Measurements from ENCODE around the gene CHST4. TPM values are rescaled to one million over a fixed set of nuclear protein-coding genes. Genes with fewer than 3 reads are reported as not detected.
"Not testable (repeated sequence)": the region's sequence is repeated elsewhere in the genome, so short reads cannot be mapped to it uniquely, and the experiment has no call there.

Gene CHST4
- 0.17 TPM in 1 of 2 replicates, not detected in the other for total RNA-seq (2014; rRNA removed)
- not detected for polyA plus RNA-seq (2012)

DNA sequence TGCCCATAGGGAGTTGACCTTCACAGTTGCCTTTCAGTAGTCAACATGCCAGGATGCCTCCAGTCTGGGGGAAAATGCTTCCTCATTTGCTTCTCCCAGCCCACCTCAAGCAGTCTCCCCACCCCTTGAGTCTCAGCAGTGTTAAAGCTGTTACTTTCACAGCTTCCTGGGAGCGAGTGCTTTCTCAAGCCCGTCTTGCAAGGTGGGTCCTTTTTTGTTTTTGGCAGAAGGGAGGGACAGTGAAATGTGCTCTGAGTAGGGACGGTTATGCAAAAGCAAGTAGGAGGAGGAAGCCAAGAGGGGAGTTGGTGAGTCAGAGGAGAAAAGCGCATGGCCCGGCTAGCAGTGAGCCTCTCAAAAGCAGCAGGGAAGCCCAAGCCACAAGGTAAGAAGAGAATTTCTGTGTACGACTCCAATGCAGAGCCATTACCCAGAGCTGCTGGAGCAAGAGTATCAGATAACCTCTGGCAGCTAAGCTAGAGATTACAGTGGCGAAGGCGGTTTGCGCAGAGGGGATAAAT lies at the start of gene CHST4:
TSS of gene CHST4 (plus strand) at position 316 of the 521 bp plus-strand sequence. CDS start 10,252 bp downstream, outside the sequence.
- DNase-seq (ENCODE audit: low read depth), result peak; percentile 56

DNA sequence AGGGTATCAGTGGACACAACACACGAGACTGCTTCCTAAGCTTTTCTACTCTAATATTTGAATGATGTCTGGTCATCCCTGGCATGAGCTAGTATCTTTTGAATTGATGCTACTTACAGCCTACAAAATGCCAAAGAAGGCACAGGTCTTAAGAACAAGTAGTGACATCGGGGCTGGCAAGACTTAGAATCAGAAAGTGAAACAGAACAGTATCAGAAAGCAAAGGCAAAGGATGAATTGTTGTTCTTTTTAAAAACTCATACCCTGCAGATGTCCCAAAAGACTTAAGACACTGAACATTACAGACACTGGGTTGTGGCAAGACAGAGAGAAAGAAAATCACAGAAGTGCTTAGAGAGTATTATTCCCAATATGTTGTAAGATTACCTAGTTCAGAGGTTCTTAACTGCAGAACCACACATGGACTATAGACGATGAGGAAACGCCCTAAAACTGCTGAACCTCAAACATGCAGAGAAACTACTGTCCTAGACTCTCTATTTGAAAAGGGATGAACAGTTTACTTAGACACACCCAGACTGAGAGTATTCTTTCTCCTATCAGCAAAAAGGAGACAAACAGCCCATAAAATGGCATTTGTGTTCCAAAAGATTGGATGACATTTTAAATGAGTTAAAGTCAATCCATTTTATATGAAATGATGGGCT lies 49.6 kb upstream of the CHST4 start:
- DNase-seq (ENCODE audit: low read depth), result no peak

DNA sequence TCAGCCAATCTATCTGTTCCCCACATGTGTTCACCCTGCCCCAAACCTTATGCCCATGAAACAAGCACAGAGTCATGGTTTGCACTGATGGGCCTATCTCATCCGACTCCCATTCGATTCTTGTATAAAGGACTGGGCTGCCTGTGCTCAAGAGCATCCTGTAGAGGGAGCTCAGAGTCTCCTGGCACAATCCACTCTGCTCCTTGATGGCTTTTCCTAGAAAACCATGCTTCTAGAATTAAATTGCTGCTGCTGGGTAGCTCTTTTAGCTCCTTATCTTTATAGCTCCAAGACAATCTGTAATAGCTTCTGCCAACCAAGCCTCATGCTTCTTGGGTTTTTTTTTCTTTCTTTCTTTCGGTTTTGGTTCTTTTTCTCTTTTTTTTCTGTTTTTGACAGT lies 46.8 kb upstream of the CHST4 start:
- DNase-seq (ENCODE audit: low read depth), result peak; percentile 20

DNA sequence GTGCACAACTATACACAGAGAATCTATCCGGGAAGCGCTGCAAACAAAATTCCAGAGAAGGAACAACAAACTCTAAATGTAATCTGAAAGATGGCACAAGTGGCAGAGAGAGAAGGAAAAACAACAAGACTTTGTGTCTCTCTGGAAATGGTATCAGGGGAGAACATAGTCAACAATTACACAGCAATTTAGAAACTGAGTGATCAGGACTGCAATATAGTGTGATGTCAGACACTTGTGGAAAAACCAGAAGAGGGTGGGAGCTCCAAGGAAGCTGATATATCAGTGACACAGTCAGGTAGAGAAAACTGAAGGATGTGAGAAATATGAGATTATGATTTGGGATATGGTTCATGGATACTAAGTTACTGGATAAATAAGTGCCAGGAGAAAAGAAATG lies 45.3 kb upstream of the CHST4 start:
- no peak for DNase-seq (ENCODE audit: low read depth)

GRCh38 chr16:71482569-71482968 lies 43.7 kb upstream of the CHST4 start:
- DNase-seq (ENCODE audit: low read depth), result no peak

DNA sequence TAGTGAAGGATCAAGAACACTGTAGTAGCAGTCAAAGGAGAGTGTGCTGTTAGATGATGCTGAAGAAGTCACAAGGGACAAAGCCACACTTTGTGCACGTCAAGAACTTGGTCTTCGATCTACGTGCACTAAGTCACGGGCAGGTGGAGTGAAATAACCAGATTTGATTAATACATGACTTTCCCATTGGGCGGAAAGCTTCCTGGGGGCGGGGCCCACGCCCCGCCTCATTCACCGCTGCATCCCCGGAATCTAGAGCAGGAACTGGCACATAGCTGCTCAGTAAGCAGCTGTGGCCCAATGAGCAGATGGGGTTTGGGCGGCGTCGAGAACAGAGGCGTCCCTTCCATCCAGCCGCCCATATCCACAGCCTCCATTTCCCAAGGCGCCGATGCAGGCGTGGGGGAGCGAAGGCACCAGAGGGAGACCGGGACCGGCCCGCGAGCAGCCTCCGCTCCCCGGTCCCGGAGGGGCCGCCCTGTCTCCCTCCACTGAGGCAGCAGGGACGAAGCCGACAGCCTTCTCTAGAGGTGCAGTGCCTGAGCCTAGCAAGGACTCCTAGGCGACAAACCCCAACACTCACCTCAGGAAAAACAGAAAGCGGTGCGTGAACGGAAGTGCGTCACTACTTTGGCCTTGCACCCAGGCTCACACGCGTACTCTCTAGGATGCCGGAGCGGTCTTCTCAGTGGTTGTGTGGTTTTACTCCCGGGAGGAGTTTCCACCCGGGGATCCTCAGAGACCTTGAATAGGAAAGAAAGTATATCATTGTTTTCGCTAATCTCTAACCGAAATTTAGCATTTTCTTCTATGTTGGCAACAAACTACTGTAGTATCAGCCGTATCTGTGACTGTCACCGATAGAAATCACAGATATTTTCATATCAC lies 42.0 kb upstream of the CHST4 start:
- peak; percentile 91 for DNase-seq (ENCODE audit: low read depth)

DNA sequence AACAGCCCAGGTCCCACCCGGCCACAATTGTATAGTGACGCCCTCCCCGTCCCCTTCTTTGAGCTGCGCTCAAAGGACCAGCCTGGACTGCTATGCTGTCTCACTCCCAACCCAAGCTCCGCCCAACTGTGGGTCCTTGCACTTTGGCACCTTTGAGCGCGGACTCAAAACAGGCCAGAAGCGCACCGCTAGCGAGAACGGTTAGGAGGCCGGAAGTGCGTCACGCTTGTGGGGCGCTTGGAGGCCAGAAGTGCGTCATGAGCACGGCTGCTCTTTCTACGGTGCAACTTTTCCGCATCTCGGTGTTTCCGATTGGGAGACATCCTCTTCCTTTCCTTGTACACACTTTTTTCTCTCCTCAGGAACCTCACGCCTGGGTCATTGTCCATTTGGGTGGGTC lies 37.1 kb upstream of the CHST4 start, which contains the start of gene ZNF19:
TSS of gene ZNF19 (minus strand) at position 203 of the 400 bp plus-strand sequence. CDS start 7,210 bp downstream, outside the sequence.
- DNase-seq (ENCODE audit: low read depth), result no peak

GRCh38 chr16:71490361-71490760 lies 35.9 kb upstream of the CHST4 start:
- DNase-seq (ENCODE audit: low read depth), result no peak

GRCh38 chr16:71491054-71491453 lies 35.2 kb upstream of the CHST4 start:
- DNase-seq (ENCODE audit: low read depth), result no peak

DNA sequence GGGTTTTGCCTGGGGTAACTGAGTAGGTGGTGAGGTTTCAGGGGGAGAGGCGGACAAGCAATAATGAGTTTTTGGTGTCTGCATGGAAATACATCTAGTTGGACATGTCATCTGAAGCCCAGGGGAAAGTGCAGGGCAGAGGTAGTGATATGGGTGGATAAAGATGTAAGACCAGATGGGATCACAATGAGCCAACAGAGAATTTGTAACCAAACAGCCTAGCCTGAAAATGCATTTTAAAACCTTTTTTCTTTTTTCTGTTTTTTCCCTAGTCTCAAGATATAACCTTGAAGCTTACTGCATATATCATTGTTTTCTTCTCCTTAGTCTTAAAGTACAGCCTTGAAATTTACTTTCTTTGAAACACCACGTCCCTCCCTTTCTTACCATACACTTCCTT lies 33.4 kb upstream of the CHST4 start:
- DNase-seq (ENCODE audit: low read depth), result no peak

DNA sequence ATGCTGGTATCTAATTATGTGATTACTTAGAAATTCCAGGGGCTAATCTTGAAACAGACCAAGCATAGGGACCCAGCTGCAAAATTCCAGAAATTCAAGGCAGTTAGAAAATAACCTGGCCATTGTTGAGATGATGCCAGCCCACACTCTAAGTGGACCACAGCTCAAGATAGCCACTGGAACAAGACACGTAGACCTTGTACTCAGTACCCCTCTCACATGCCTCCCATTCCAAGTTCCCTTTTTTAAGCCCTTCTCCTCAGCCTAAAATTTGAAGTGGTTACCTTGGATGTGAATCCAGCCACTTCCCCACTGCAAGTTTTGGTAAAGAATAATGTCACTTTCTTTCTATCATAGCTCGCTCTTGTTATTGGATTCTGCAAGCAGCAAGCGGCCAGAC lies 33.0 kb upstream of the CHST4 start:
- DNase-seq (ENCODE audit: low read depth), result no peak

GRCh38 chr16:71498031-71498430 lies 28.2 kb upstream of the CHST4 start:
- no peak for DNase-seq (ENCODE audit: low read depth)

GRCh38 chr16:71499775-71500364 lies 26.4 kb upstream of the CHST4 start:
- peak; percentile 49 for DNase-seq (ENCODE audit: low read depth)

DNA sequence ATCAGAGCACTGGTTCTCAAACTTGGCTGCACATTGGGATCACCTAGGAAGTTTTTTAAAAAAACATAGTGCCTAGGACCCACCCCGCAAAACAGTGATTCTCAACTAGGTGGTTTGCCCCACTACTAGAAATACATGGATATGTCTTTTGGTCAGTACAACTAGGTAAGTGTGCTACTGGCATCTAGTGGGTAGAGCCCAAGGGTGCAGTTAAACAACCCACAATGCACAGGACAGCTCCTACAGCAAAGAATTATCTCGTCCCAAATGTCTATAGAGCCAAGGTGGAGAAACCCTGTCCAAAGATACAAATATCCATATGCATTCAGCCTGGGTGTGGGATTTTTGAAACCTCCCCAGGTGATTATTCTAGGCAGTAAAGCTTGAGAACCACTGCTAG lies 25.3 kb upstream of the CHST4 start:
- no peak for DNase-seq (ENCODE audit: low read depth)

DNA sequence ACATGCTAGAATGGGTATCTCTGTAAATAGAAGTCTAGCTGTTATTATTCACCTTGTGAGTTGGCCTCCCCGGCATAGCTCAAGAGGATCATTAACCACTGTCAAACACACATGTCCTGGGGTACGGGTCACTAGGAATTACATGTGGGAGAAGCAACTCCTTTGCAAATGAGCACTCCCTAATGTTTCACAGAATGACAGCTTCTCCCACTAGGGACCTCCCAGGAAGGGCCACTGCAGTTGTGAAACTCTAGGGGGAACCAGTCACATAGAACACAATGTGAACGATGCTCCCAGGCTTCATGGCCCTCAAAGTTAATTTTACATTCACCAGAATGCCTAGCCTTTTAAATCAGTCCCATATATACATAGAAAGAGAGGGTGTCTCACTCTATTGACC lies 24.7 kb upstream of the CHST4 start:
- DNase-seq (ENCODE audit: low read depth), result no peak

GRCh38 chr16:71504051-71504450 lies 22.2 kb upstream of the CHST4 start:
- DNase-seq (ENCODE audit: low read depth), result not testable (repeated sequence)

DNA sequence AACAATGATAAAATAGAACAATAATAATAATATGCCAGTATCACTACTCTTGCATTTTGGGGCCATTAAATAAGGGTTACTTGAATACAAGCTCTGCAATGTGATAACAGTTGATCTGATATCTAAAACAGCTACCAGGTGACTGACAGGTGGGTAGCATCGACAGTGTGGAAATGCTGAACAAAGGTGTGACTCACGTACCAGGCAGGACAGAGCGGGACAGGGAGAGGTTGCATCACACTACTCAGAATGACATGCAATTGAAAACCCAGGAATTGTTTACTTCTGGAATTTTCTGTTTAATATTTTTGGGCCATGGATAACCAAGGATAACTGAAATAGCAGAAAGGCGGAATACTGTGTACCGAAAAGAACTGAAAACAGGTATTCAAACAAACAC lies 21.3 kb upstream of the CHST4 start:
- DNase-seq (ENCODE audit: low read depth), result no peak

GRCh38 chr16:71507061-71507460 lies 19.2 kb upstream of the CHST4 start:
- DNase-seq (ENCODE audit: low read depth), result no peak

DNA sequence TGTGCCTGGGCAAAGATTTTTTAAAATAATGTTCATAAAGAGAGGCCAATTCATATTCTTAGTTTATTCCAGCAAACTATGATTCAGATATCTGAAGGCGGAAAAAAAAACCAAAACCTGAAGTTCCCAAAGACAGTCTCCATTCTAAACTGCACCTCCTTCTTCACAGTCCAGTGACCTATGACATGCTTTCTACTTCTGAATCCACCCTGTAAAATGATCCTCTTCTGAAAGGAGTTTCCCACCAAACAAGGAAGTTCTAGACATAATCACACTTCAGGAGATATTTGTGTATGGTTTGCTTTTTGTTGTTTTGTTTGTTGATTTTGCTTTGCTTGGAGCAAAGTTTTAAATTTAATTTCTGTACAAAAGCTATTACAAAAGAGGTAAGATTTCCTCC lies 12.9 kb upstream of the CHST4 start:
- DNase-seq (ENCODE audit: low read depth), result no peak

DNA sequence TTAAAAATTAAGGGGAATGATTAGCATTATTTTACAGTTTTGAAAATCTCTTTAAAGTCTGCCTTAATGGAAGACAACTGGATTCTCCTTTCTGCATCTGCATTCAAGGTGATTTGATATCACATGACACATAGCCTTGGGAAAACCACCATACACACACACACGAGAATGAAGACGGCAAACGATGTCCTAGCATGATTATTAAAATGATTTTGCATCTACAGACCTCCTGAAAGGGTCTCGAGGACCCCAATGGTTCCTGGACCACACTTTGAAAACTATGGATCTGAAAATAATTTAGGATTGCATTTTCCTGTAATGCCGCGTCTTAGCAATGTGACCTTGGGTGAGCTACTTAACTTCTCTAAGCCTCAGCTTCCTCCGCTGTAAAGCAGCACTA lies 11.8 kb upstream of the CHST4 start:
- no peak for DNase-seq (ENCODE audit: low read depth)

GRCh38 chr16:71515026-71515425 lies 11.2 kb upstream of the CHST4 start:
- no peak for DNase-seq (ENCODE audit: low read depth)

- DNase-seq (ENCODE audit: low read depth), result no peak
Measured at GRCh38 chr16:71520550-71520949, 5.7 kb upstream of the CHST4 start.

Data from LHCN-M2 (cell line).